ENCODE data around the gene TMEM171.

TMEM171 gene

GRCh38 chr5:73152411-73153388 is 32.3 kb downstream of the TMEM171 start:
- H3K27ac Mint-ChIP-seq: no peak overlapping the region
- ATAC-seq: no peak
- H3K36me3 Mint-ChIP-seq (ENCODE audit: low read depth): no peaks in the 10 kb centered on the region
- H3K27me3 Mint-ChIP-seq: peaks cover 87% of the 10 kb centered on the region
- no peak overlapping the region for H3K4me3 Mint-ChIP-seq
- H3K4me1 Mint-ChIP-seq: no peaks in the 10 kb centered on the region
- no peak for DNase-seq
- H3K9me3 Mint-ChIP-seq: no peaks in the 10 kb centered on the region

- no peak for ATAC-seq
- peaks cover 90% of the 10 kb centered on the region for H3K27me3 Mint-ChIP-seq
Measured at GRCh38 chr5:73153513-73153912, 33.1 kb downstream of the TMEM171 start.

GRCh38 chr5:73154208-73155006 is 34.0 kb downstream of the TMEM171 start:
- DNase-seq (no peak), ATAC-seq (no peak)
- no peak overlapping the region for H3K4me3 Mint-ChIP-seq
- peaks cover 6% of the 10 kb centered on the region for H3K4me1 Mint-ChIP-seq
- no peaks in the 10 kb centered on the region for H3K9me3 Mint-ChIP-seq
- no peaks in the 10 kb centered on the region for H3K36me3 Mint-ChIP-seq (ENCODE audit: low read depth)
- peaks cover 90% of the 10 kb centered on the region for H3K27me3 Mint-ChIP-seq
- H3K27ac Mint-ChIP-seq: no peak overlapping the region

More at GRCh38 chr5:73153513-73153912, 33.1 kb downstream of the TMEM171 start:
- Mint-ChIP-seq H3K4me3 (no peak overlapping the region), H3K4me1 (no peaks in the 10 kb centered on the region), H3K36me3 (ENCODE audit: low read depth) (no peaks in the 10 kb centered on the region), H3K9me3 (no peaks in the 10 kb centered on the region), H3K27ac (no peak overlapping the region)
- DNase-seq: no peak

- ATAC-seq (no peak), DNase-seq (no peak)
- Mint-ChIP-seq H3K4me1 (peaks cover 18% of the 10 kb centered on the region), H3K27ac (no peak overlapping the region), H3K9me3 (no peaks in the 10 kb centered on the region), H3K36me3 (ENCODE audit: low read depth) (no peaks in the 10 kb centered on the region), H3K4me3 (no peak overlapping the region), H3K27me3 (peaks cover 89% of the 10 kb centered on the region)
Measured at GRCh38 chr5:73155271-73156222, 35.2 kb downstream of the TMEM171 start.

- peaks cover 28% of the 10 kb centered on the region for H3K4me1 Mint-ChIP-seq
- DNase-seq: no peak
- no peaks in the 10 kb centered on the region for H3K36me3 Mint-ChIP-seq (ENCODE audit: low read depth)
- no peaks in the 10 kb centered on the region for H3K9me3 Mint-ChIP-seq
- peaks cover 89% of the 10 kb centered on the region for H3K27me3 Mint-ChIP-seq
- no peak overlapping the region for H3K27ac Mint-ChIP-seq
- no peak overlapping the region for H3K4me3 Mint-ChIP-seq
- no peak for ATAC-seq
Measured at GRCh38 chr5:73157414-73158303, 37.3 kb downstream of the TMEM171 start.

- H3K4me3 Mint-ChIP-seq: no peak overlapping the region
- H3K4me1 Mint-ChIP-seq: peaks cover 28% of the 10 kb centered on the region
- DNase-seq (no peak), ATAC-seq (no peak)
- H3K9me3 Mint-ChIP-seq: no peaks in the 10 kb centered on the region
- peaks cover 90% of the 10 kb centered on the region for H3K27me3 Mint-ChIP-seq
- no peak overlapping the region for H3K27ac Mint-ChIP-seq
- no peaks in the 10 kb centered on the region for H3K36me3 Mint-ChIP-seq (ENCODE audit: low read depth)
Measured at GRCh38 chr5:73158313-73158712, 37.9 kb downstream of the TMEM171 start.

GRCh38 chr5:73160239-73160671 is 39.9 kb downstream of the TMEM171 start:
- H3K27me3 Mint-ChIP-seq: peaks cover 87% of the 10 kb centered on the region
- ATAC-seq (peak; percentile 87), DNase-seq (peak; percentile 68)
- H3K36me3 Mint-ChIP-seq (ENCODE audit: low read depth): no peaks in the 10 kb centered on the region
- H3K4me1 Mint-ChIP-seq: peaks cover 28% of the 10 kb centered on the region
- H3K9me3 Mint-ChIP-seq: no peaks in the 10 kb centered on the region
- peak overlapping the region; percentile 82 for H3K27ac Mint-ChIP-seq
- peak overlapping the region; percentile 52 for H3K4me3 Mint-ChIP-seq

GRCh38 chr5:73170522-73170921 is 50.1 kb downstream of the TMEM171 start:
- H3K27me3 Mint-ChIP-seq: peaks cover 89% of the 10 kb centered on the region
- no peaks in the 10 kb centered on the region for H3K36me3 Mint-ChIP-seq (ENCODE audit: low read depth)
- no peaks in the 10 kb centered on the region for H3K4me1 Mint-ChIP-seq
- ATAC-seq: peak; percentile 36
- DNase-seq: peak; percentile 12
- no peak overlapping the region for H3K27ac Mint-ChIP-seq
- no peak overlapping the region for H3K4me3 Mint-ChIP-seq
- H3K9me3 Mint-ChIP-seq: peaks cover 3% of the 10 kb centered on the region

GRCh38 chr5:73171495-73171894 is 51.1 kb downstream of the TMEM171 start:
- DNase-seq: no peak
- Mint-ChIP-seq H3K27ac (no peak overlapping the region), H3K27me3 (peaks cover 87% of the 10 kb centered on the region), H3K36me3 (ENCODE audit: low read depth) (no peaks in the 10 kb centered on the region), H3K4me1 (no peaks in the 10 kb centered on the region), H3K9me3 (peaks cover 3% of the 10 kb centered on the region), H3K4me3 (no peak overlapping the region)
- no peak for ATAC-seq

- Mint-ChIP-seq H3K27ac (no peak within 1 kb of the TSS), H3K4me1 (no peaks in the 10 kb centered on the region), H3K9me3 (peaks cover 3% of the 10 kb centered on the region), H3K27me3 (peaks cover 84% of the 10 kb centered on the region), H3K36me3 (ENCODE audit: low read depth) (no peaks in the 10 kb centered on the region), H3K4me3 (no peak within 1 kb of the TSS)
- DNase-seq (no peak), ATAC-seq (no peak)
Measured at GRCh38 chr5:73172951-73173350, 52.6 kb downstream of the TMEM171 start, which contains the start of gene TMEM174. Gene TMEM174 (plus strand): TSS chr5:73173193. CDS start chr5:73173244, 51 bp downstream.

GRCh38 chr5:73174100-73174815 is 53.9 kb downstream of the TMEM171 start:
- Mint-ChIP-seq H3K9me3 (peaks cover 3% of the 10 kb centered on the region), H3K27me3 (peaks cover 84% of the 10 kb centered on the region), H3K4me1 (no peaks in the 10 kb centered on the region), H3K36me3 (ENCODE audit: low read depth) (no peaks in the 10 kb centered on the region), H3K4me3 (no peak overlapping the region), H3K27ac (no peak overlapping the region)
- ATAC-seq (no peak), DNase-seq (no peak)

GRCh38 chr5:73176250-73176649 is 55.9 kb downstream of the TMEM171 start:
- Mint-ChIP-seq H3K36me3 (ENCODE audit: low read depth) (no peaks in the 10 kb centered on the region), H3K4me3 (no peak overlapping the region), H3K27me3 (peaks cover 82% of the 10 kb centered on the region), H3K4me1 (no peaks in the 10 kb centered on the region), H3K9me3 (no peaks in the 10 kb centered on the region), H3K27ac (no peak overlapping the region)
- ATAC-seq (no peak), DNase-seq (no peak)

GRCh38 chr5:73178265-73178664 is 57.9 kb downstream of the TMEM171 start:
- Mint-ChIP-seq H3K36me3 (ENCODE audit: low read depth) (no peaks in the 10 kb centered on the region), H3K4me1 (no peaks in the 10 kb centered on the region), H3K4me3 (no peak overlapping the region), H3K27me3 (peaks cover 78% of the 10 kb centered on the region), H3K9me3 (no peaks in the 10 kb centered on the region), H3K27ac (no peak overlapping the region)
- ATAC-seq: no peak
- no peak for DNase-seq

All from activated naive CD8-positive, alpha-beta T cell treated with anti-CD3 and anti-CD28 coated beads, Interleukin-2, amount 50 U/mL, for 24 hours (primary cell).